SK-N-MC (cell line): ENCODE results near the gene RPL7L1.

ENCODE experiments used
- EZH2 ChIP-seq: fragments of 200-600 bp; sonication (generic); IDR thresholded peaks from one replicate; pipeline ENCODE4 v1.6.1; 2017; ENCODE audit warnings: antibody characterized with exemption
- FOXP2 ChIP-seq: optimal IDR thresholded peaks from 2 replicates; pipeline ENCODE3; 2011; ENCODE audit warnings: mild to moderate bottlenecking, moderate library complexity; ENCODE audit not compliant: insufficient read depth; ENCODE audit errors: extremely low read length, control extremely low read depth
- POLR2AphosphoS5 ChIP-seq: IDR thresholded peaks from 2 replicates; pipeline ENCODE4 v1.6.1; 2012; ENCODE audit warnings: mild to moderate bottlenecking, low read depth, low read length, borderline replicate concordance

DNA sequence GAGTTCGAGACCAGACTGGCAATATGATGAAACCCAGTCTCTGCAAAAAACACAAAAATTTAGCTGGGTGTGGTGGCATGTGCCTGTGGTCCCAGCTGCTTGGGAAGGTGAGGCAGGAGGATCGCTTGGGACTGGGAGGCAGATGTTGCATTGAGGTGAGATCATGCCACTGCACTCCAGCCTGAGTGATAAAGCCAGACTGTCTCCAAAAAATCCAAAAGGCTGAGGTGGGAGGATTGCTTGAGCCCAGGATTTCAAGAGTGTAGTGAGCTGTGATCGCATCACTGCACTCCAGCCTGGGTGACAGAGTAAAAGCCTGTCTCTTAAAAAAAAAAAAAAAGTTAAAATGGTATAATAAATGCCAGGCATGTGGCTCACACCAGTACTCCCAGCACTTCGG, 35.1 kb downstream of the RPL7L1 start:
- TF ChIP-seq EZH2 (no peak), POLR2AphosphoS5 (no peak), FOXP2 (no peak)
